A549 (cell line): ENCODE measurements around the gene ENTPD7. TPM values are rescaled to one million over a fixed set of nuclear protein-coding genes. Genes with fewer than 3 reads are reported as not detected.

ENCODE experiments used
- ATAC-seq, 2 experiments: fragments of 200-7000 bp in 1 of 2; fragments of >200 bp in 1 of 2; cut with Nextera tagmentation in 1 of 2; cut with Tn5 transposase in 1 of 2; 3 replicates each; pipeline versions ENCODE4 v1.8.0 to v1.9.1; 2018 to 2020; ENCODE audit warnings: mild to moderate bottlenecking in 1 of 2, moderate library complexity in 1 of 2
- CTCF ChIA-PET: fragments of 300-600 bp; sonication (Branson Sonifier 250); formaldehyde crosslinking; extraction: SDS; loops from one replicate; lab custom pipeline; 2021; ENCODE audit warnings: antibody characterized with exemption, inconsistent platforms; lab: Yijun Ruan, JAX
- POLR2A ChIA-PET: fragments of 350-600 bp; formaldehyde crosslinking; extraction: SDS; loops from one replicate; lab custom pipeline; 2021; ENCODE audit warnings: antibody characterized with exemption, inconsistent platforms; lab: Yijun Ruan, JAX
- DNase-seq, 2 experiments: peaks; one replicate each; pipeline versions ENCODE4 v3.0.0 to v3.0.0-alpha.2; 2011 to 2016; ENCODE audit warnings: low read depth in 1 of 2, low spot score in 1 of 2
- FAIRE-seq: peaks from 2 replicates; lab custom pipeline; 2011; peaks lifted over from hg19 to GRCh38; lab: Jason Lieb, UNC
- H3K27ac ChIP-seq, 2 experiments: fragments of >200 bp; sonication (Bioruptor Twin); formaldehyde crosslinking; 3 replicates each; pipeline ENCODE4 v1.5.1; 2016 to 2017
- H3K4me1 ChIP-seq: fragments of >200 bp; sonication (Bioruptor Twin); formaldehyde crosslinking; 3 replicates; pipeline ENCODE4 v1.6.1; 2016
- H3K4me2 ChIP-seq: fragments of >200 bp; sonication (Bioruptor Twin); formaldehyde crosslinking; 3 replicates; pipeline ENCODE4 v1.6.1; 2016
- H3K4me3 ChIP-seq: fragments of >200 bp; sonication (Bioruptor Twin); formaldehyde crosslinking; 3 replicates; pipeline ENCODE4 v1.5.1; 2016
- H3K9me3 ChIP-seq: fragments of >200 bp; sonication (Bioruptor Twin); formaldehyde crosslinking; 3 replicates; pipeline ENCODE4 v1.6.1; 2016
- BHLHE40 ChIP-seq: IDR thresholded peaks from 2 replicates; pipeline ENCODE4 v1.6.1; 2012; ENCODE audit warnings: low read depth, low read length, inconsistent platforms
- CBX8 ChIP-seq: fragments of 200-600 bp; sonication (generic); IDR thresholded peaks from 2 replicates; pipeline ENCODE4 v1.6.1; 2016
- CEBPB ChIP-seq, 2 experiments: fragments of >200 bp in 1 of 2; sonication (Bioruptor Twin) in 1 of 2; formaldehyde crosslinking in 1 of 2; IDR thresholded peaks; 2 replicates each; pipeline ENCODE4 v1.6.1; 2012 to 2016
- CHD2 ChIP-seq: fragments of 150-350 bp; IDR thresholded peaks from 2 replicates; pipeline ENCODE4 v1.6.1; 2014; ENCODE audit warnings: low read length; ENCODE audit not compliant: partially characterized antibody
- CHD4 ChIP-seq: fragments of 200-600 bp; sonication (generic); IDR thresholded peaks from 2 replicates; pipeline ENCODE4 v1.6.1; 2016; ENCODE audit warnings: antibody characterized with exemption, mild to moderate bottlenecking, borderline replicate concordance
- FOSB ChIP-seq: fragments of 250-450 bp; sonication (Bioruptor Pico); IDR thresholded peaks from 2 replicates; pipeline ENCODE4 v1.5.0; 2020; ENCODE audit warnings: mild to moderate bottlenecking, moderate library complexity
- FOSL2 ChIP-seq, 2 experiments: fragments of 450-650 bp in 1 of 2; fragments of >200 bp in 1 of 2; sonication (Bioruptor Twin) in 1 of 2; formaldehyde crosslinking; IDR thresholded peaks; 2 replicates each; pipeline versions ENCODE4 v1.5.0 to v1.6.1; 2016 to 2020; ENCODE audit warnings: mild to moderate bottlenecking in 1 of 2, moderate library complexity in 1 of 2
- FOXS1 ChIP-seq: fragments of 250-450 bp; sonication (Bioruptor Pico); IDR thresholded peaks from 2 replicates; pipeline ENCODE4 v1.5.0; 2020; ENCODE audit warnings: mild to moderate bottlenecking, moderate library complexity
- HEYL ChIP-seq: fragments of 250-450 bp; sonication (Bioruptor Pico); IDR thresholded peaks from 2 replicates; pipeline ENCODE4 v1.8.0; 2021; ENCODE audit warnings: mild to moderate bottlenecking, moderate library complexity
- HOXA7 ChIP-seq: fragments of 250-450 bp; sonication (Bioruptor Pico); IDR thresholded peaks from 2 replicates; pipeline ENCODE4 v1.5.0; 2020; ENCODE audit warnings: mild to moderate bottlenecking, moderate library complexity
- JUN ChIP-seq, 2 experiments: fragments of >200 bp; sonication (Bioruptor Twin); formaldehyde crosslinking; IDR thresholded peaks; 2 replicates in 1 of 2; 3 replicates in 1 of 2; pipeline ENCODE4 v1.6.1; 2016 to 2017
- MAZ ChIP-seq: fragments of 150-350 bp; IDR thresholded peaks from 2 replicates; pipeline ENCODE4 v1.6.1; 2014; ENCODE audit warnings: antibody characterized with exemption, low read depth, low read length, borderline replicate concordance
- NR3C1 ChIP-seq: fragments of >200 bp; sonication (Bioruptor Twin); formaldehyde crosslinking; IDR thresholded peaks from 3 replicates; pipeline ENCODE4 v1.6.1; 2017
- PBX3 ChIP-seq: IDR thresholded peaks from 2 replicates; pipeline ENCODE4 v1.6.1; 2012
- POLR2AphosphoS2 ChIP-seq: conservative IDR thresholded peaks from 2 replicates; pipeline ENCODE4 v1.6.1; 2012; ENCODE audit warnings: low read length, improper control_type of control experiment, inconsistent platforms
- RCOR1 ChIP-seq: fragments of 150-350 bp; IDR thresholded peaks from 2 replicates; pipeline ENCODE4 v1.6.1; 2014; ENCODE audit warnings: antibody characterized with exemption, low read length, low read depth
- REST ChIP-seq: fragments of 200-600 bp; sonication (generic); IDR thresholded peaks from 2 replicates; pipeline ENCODE4 v1.6.1; 2016; ENCODE audit warnings: antibody characterized with exemption, mild to moderate bottlenecking, moderate library complexity
- RFX5 ChIP-seq: fragments of 450-650 bp; IDR thresholded peaks from 2 replicates; pipeline ENCODE4 v1.7.1; 2014; ENCODE audit warnings: antibody characterized with exemption, mild to moderate bottlenecking, moderate library complexity
- RNF2 ChIP-seq: fragments of 200-600 bp; sonication (generic); IDR thresholded peaks from 2 replicates; pipeline ENCODE4 v1.6.1; 2016; ENCODE audit warnings: low read depth, mild to moderate bottlenecking, antibody characterized with exemption, moderate library complexity, borderline replicate concordance
- SMC3 ChIP-seq: fragments of >200 bp; sonication (Bioruptor Twin); formaldehyde crosslinking; IDR thresholded peaks from 3 replicates; pipeline ENCODE4 v1.6.1; 2018; ENCODE audit warnings: inconsistent platforms
- SREBF2 ChIP-seq: fragments of 450-650 bp; IDR thresholded peaks from 2 replicates; pipeline ENCODE4 v1.6.1; 2014; ENCODE audit warnings: mild to moderate bottlenecking, moderate library complexity
- ZFP36 ChIP-seq: fragments of 450-650 bp; IDR thresholded peaks from 2 replicates; pipeline ENCODE4 v1.6.1; 2014; ENCODE audit warnings: borderline replicate concordance; ENCODE audit not compliant: partially characterized antibody
- ZNF302 ChIP-seq: fragments of 250-450 bp; sonication (Bioruptor Pico); IDR thresholded peaks from 2 replicates; pipeline ENCODE4 v1.9.0; 2021; ENCODE audit warnings: inconsistent platforms, mild to moderate bottlenecking, moderate library complexity
- WGBS: methylation state at CpG from one replicate; pipeline ENCODE4 v1.1.6; 2017; ENCODE audit errors: missing lambda C conversion rate; 5-methylcytosine and 5-hydroxymethylcytosine counted together
- polyA plus RNA-seq, 4 experiments: library from polyadenylated mRNA; depleted of rRNA in 3 of 4; stranded (reverse); fragments of >200 nt; fragmentation: RNase III in 1 of 4; extraction: RNeasy Plus Mini Kit Qiagen cat#74134 plus additional on column Dnase treatment in 1 of 4; gene quantifications; 2 replicates in 3 of 4; 3 replicates in 1 of 4; pipeline ENCODE4 v1.2.3, GENCODE V29; 2011 to 2017
- TF ChIP-seq, protein P1 (sequence below): fragments of 250-450 bp; sonication (Bioruptor Pico); IDR thresholded peaks from 2 replicates; pipeline ENCODE4 v1.5.0; 2020; ENCODE audit warnings: low read depth, mild to moderate bottlenecking, moderate library complexity
- TF ChIP-seq, protein P2 (sequence below): fragments of 250-450 bp; sonication (Bioruptor Pico); IDR thresholded peaks from 2 replicates; pipeline ENCODE4 v1.5.0; 2021; ENCODE audit warnings: mild to moderate bottlenecking, moderate library complexity, borderline replicate concordance
- TF ChIP-seq, protein P3 (sequence below): IDR thresholded peaks from 2 replicates; pipeline ENCODE4 v1.6.1; 2012; ENCODE audit warnings: low read depth, borderline replicate concordance
- TF ChIP-seq, protein P4 (sequence below): IDR thresholded peaks from 2 replicates; pipeline ENCODE4 v1.6.1; 2012
- TF ChIP-seq, protein P5 (sequence below): fragments of >200 bp; sonication (Bioruptor Twin); formaldehyde crosslinking; IDR thresholded peaks from 2 replicates; pipeline ENCODE4 v1.6.1; 2016

The ENTPD7 gene
- polyA plus RNA-seq, 2 of the 4 experiments (the other 2 are of a cell fraction) = 6.8 to 10.4 TPM

- H3K27ac ChIP-seq = no peak overlapping the region
- no peak for TF ChIP-seq ZNF302 (CRISPR knock-in tag)
- TF ChIP-seq HEYL (CRISPR knock-in tag) = no peak
- TF ChIP-seq, protein P1, sequence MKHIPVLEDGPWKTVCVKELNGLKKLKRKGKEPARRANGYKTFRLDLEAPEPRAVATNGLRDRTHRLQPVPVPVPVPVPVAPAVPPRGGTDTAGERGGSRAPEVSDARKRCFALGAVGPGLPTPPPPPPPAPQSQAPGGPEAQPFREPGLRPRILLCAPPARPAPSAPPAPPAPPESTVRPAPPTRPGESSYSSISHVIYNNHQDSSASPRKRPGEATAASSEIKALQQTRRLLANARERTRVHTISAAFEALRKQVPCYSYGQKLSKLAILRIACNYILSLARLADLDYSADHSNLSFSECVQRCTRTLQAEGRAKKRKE (CRISPR knock-in tag) = no peak
- TF ChIP-seq FOSB (CRISPR knock-in tag) = no peak
- TF ChIP-seq BHLHE40 = no peak
- TF ChIP-seq CHD4 = no peak
- no peak for TF ChIP-seq ZFP36
- TF ChIP-seq, protein P2, sequence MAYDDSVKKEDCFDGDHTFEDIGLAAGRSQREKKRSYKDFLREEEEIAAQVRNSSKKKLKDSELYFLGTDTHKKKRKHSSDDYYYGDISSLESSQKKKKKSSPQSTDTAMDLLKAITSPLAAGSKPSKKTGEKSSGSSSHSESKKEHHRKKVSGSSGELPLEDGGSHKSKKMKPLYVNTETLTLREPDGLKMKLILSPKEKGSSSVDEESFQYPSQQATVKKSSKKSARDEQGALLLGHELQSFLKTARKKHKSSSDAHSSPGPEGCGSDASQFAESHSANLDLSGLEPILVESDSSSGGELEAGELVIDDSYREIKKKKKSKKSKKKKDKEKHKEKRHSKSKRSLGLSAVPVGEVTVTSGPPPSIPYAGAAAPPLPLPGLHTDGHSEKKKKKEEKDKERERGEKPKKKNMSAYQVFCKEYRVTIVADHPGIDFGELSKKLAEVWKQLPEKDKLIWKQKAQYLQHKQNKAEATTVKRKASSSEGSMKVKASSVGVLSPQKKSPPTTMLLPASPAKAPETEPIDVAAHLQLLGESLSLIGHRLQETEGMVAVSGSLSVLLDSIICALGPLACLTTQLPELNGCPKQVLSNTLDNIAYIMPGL = no peak
- no peak for TF ChIP-seq SMC3
- TF ChIP-seq, protein P3, sequence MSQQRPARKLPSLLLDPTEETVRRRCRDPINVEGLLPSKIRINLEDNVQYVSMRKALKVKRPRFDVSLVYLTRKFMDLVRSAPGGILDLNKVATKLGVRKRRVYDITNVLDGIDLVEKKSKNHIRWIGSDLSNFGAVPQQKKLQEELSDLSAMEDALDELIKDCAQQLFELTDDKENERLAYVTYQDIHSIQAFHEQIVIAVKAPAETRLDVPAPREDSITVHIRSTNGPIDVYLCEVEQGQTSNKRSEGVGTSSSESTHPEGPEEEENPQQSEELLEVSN = no peak
- no peak for TF ChIP-seq RNF2
- TF ChIP-seq MAZ = no peak
- no peak for TF ChIP-seq CEBPB (IDR thresholded peaks at IDR 0.05)
- no peak for TF ChIP-seq RFX5
- TF ChIP-seq FOXS1 (CRISPR knock-in tag) = no peak
- no peak for TF ChIP-seq FOSL2 (IDR thresholded peaks at IDR 0.05)
- TF ChIP-seq FOSL2 (CRISPR knock-in tag; IDR thresholded peaks at IDR 0.05) = no peak
- TF ChIP-seq NR3C1 = no peak
- TF ChIP-seq, protein P4, sequence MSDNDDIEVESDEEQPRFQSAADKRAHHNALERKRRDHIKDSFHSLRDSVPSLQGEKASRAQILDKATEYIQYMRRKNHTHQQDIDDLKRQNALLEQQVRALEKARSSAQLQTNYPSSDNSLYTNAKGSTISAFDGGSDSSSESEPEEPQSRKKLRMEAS = no peak
- TF ChIP-seq POLR2AphosphoS2 = no peak
- TF ChIP-seq, all 56 proteins: peak for 0
- ATAC-seq (no peak), DNase-seq (no peak), FAIRE-seq (no peak)
- ChIA-PET POLR2A (no interaction called here), CTCF (interaction anchor here (0.6 to 1.3 kb wide), 3 partner anchors 9 to 884 kb away, joined by 3 to 4 read pairs (median 3); no protein-coding TSS in a partner anchor)
- Histone ChIP-seq H3K9me3 (no peaks in the 10 kb centered on the region), H3K4me3 (no peak overlapping the region), H3K4me1 (peaks cover under 1% of the 10 kb centered on the region; the same call in 1 of the 3 replicates), H3K4me2 (no peak overlapping the region)
Measured at GRCh38 chr10:99676426-99676825, 17.1 kb downstream of the ENTPD7 start.

DNA sequence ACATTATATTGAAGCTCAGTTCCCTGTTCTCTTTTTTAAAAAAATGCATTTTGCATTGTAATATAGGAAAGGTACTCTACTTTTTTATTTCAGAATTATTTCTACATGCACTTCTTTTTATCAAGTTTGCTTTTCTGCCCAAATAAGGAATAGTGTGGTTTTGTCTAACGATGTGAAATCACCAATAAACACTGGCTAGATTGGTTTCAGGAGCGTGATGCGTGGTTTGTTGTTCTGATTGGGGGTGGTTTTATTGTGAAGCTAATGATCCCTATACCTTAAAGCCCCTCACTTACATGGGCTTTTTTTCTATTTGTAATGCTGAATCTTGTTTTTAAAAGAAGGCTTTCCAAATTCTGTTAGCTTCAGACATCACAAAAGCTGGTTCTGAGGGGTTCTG lies 17.6 kb downstream of the ENTPD7 start:
- DNase-seq = no peak
- Histone ChIP-seq H3K4me2 (no peak overlapping the region), H3K4me3 (no peak overlapping the region), H3K27ac (no peak overlapping the region), H3K4me1 (peaks cover 5% of the 10 kb centered on the region; the same call in 2 of the 3 replicates), H3K9me3 (no peaks in the 10 kb centered on the region)
- WGBS = 92% methylated on average over 3 of the region's 3 CpGs
- no peak for ATAC-seq
- CTCF ChIA-PET = interaction anchor here (0.6 to 0.9 kb wide), 2 partner anchors 240 to 885 kb away, joined by 3 to 4 read pairs; no protein-coding TSS in a partner anchor
- FAIRE-seq = no peak
- POLR2A ChIA-PET = no interaction called here
- TF ChIP-seq JUN (IDR thresholded peaks at IDR 0.05) (no peak), SREBF2 (no peak), CHD2 (no peak), RFX5 (no peak), CHD4 (no peak), PBX3 (no peak), REST (no peak), CBX8 (no peak), FOSB (CRISPR knock-in tag) (no peak), RCOR1 (no peak), HOXA7 (CRISPR knock-in tag) (no peak), POLR2AphosphoS2 (no peak)
- TF ChIP-seq, protein P5, sequence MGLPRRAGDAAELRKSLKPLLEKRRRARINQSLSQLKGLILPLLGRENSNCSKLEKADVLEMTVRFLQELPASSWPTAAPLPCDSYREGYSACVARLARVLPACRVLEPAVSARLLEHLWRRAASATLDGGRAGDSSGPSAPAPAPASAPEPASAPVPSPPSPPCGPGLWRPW = no peak
- TF ChIP-seq, protein P4 = no peak
